Heart right ventricle (tissue), 16 donors: Measurements from ENCODE around the gene GNA12. TPM values are rescaled to one million over a fixed set of nuclear protein-coding genes. Genes with fewer than 3 reads are reported as not detected.

Experiments
- ATAC-seq, 8 donors: fragments of 200-7000 bp; cut with Tn5 transposase; one replicate each; pipeline ENCODE4 v1.9.1; 2020; ENCODE audit warnings: mild to moderate bottlenecking in 8 of 8, moderate library complexity in 8 of 8, moderate number of reproducible peaks in 1 of 8
- DNase-seq, 2 donors: peaks; one replicate each; pipeline ENCODE4 v3.0.0-alpha.2; 2020
- H3K27ac ChIP-seq, 10 donors: fragments of 200-600 bp; sonication (generic) in 2 of 10; one replicate each; pipeline versions ENCODE4 v1.5.0 to v1.8.0; 2020 to 2022; ENCODE audit warnings: mild to moderate bottlenecking in 3 of 10
- H3K27me3 ChIP-seq, 7 donors: fragments of 200-600 bp; one replicate each; pipeline ENCODE4 v1.8.0; 2021 to 2022; ENCODE audit warnings: mild to moderate bottlenecking in 2 of 7
- H3K36me3 ChIP-seq, 9 donors: fragments of 200-600 bp; sonication (generic) in 1 of 9; one replicate each; pipeline versions ENCODE4 v1.5.0 to v1.8.0; 2020 to 2022; ENCODE audit warnings: mild to moderate bottlenecking in 2 of 9
- H3K4me1 ChIP-seq, 9 donors: fragments of 200-600 bp; sonication (generic) in 1 of 9; one replicate each; pipeline versions ENCODE4 v1.5.0 to v1.8.0; 2020 to 2022; ENCODE audit warnings: mild to moderate bottlenecking in 4 of 9
- H3K4me3 ChIP-seq, 10 donors: fragments of 200-600 bp; sonication (generic) in 2 of 10; one replicate each; pipeline versions ENCODE4 v1.5.0 to v1.8.0; 2020 to 2022; ENCODE audit warnings: mild to moderate bottlenecking in 7 of 10, moderate library complexity in 2 of 10
- H3K9me3 ChIP-seq, 11 donors: fragments of 200-600 bp in 10 of 11; sonication (generic) in 2 of 11; one replicate each; pipeline versions ENCODE4 v1.5.0 to v1.8.0; 2013 to 2022; ENCODE audit warnings: mild to moderate bottlenecking in 2 of 11, control low read depth in 1 of 11, moderate library complexity in 1 of 11
- CTCF ChIP-seq, 9 donors: fragments of 200-600 bp; sonication (generic) in 2 of 9; IDR thresholded peaks; one replicate each; pipeline versions ENCODE4 v1.5.0 to v1.8.0; 2021 to 2022; ENCODE audit warnings: antibody characterized with exemption in 9 of 9, mild to moderate bottlenecking in 5 of 9, moderate library complexity in 1 of 9
- WGBS, 2 donors: extraction: QIAGEN DNeasy Blood & Tissue Kit; methylation state at CpG; one replicate each; pipeline ENCODE4 v1.1.7; 2013; ENCODE audit warnings: inconsistent platforms in 1 of 2; 5-methylcytosine and 5-hydroxymethylcytosine counted together
- intact Hi-C, 10 donors: fragments of 100-400 bp; cut with DNase I; formaldehyde crosslinking; loops; one replicate each; pipeline versions ENCODE4 v1.11.1 to v1.14.2; 2022
- polyA plus RNA-seq, 2 donors: library from polyadenylated mRNA; stranded (reverse); fragments of 200-250 nt; gene quantifications; one replicate each; pipeline ENCODE4 v1.2.3, GENCODE V29; 2013
- total RNA-seq, 10 donors: library from RNA; stranded (reverse); fragmentation: NEBNext Ultra II Directional in 3 of 10; extraction: Animal tissue kit (Norgen Biotek cat#: 25700) in 3 of 10; gene quantifications; one replicate each; pipeline versions ENCODE4 v1.2.1 to v1.2.4, GENCODE V29; 2021 to 2023
- donor health status: Arrhythmogenic right ventricular cardiomyopathy.
- donor health status: ischemic (EF 13 %, LVEDD 7.1; RV severe dilation, severe dysfunction).
- donor health status: healthy with polysubstance abuse.
- donor health status: DM: no; HTN: yes; CAD: no.
- donor health status: DM: no; HTN: no; CAD: no.
- donor health status: ischemic (EF 25% LVEDD 6.9; RV normal size, moderate dysfunction).
- donor health status: ischemic (EF 25% LVEDD 5.7; RV mildly dilated, moderate dysfunction).
- donor health status: healthy.
- donor health status: DM: yes; HTN: yes; CAD: no.
- donor health status: Ischemic cardiomyopathy.
- donor health status: ischemic (EF 35%, LVEDD 5.7; RV mildly dilated, moderate dysfunction).
- donor health status: nonischemic (EF 11% LVEDD 7.7; RV severe dilation, severe dysfunction).
- donor health status: DM: yes; HTN: yes; CAD: no.
- donor health status: PGD.
- donor health status: ischemic (EF 29% LVEDD 5.4; RV normal size, mild dysfunction).
- donor health status: nonischemic (EF 23%, LVEDD 6.1; RV moderate dilation, normal function).

Gene GNA12
- total and polyA plus RNA-seq, 12 donors, result 6.4 to 46.4 (median 33.9) TPM

GRCh38 chr7:2872296-2872874, 28.3 kb upstream of the GNA12 start:
- WGBS, 2 donors, result 89 to 95% methylated on average over 10 of the region's 10 CpGs
- Histone ChIP-seq H3K27me3 (peaks cover 0 to 7% (median 0%) of the 10 kb centered on the region in 7 donors), H3K36me3 (no peaks in the 10 kb centered on the region), H3K9me3 (no peaks in the 10 kb centered on the region), H3K4me1 (peaks cover 0 to 22% (median 13%) of the 10 kb centered on the region in 9 donors), H3K4me3 (no peak overlapping the region), H3K27ac (no peak overlapping the region)
- no peak for TF ChIP-seq CTCF (IDR thresholded peaks at IDR 0.05)
- intact Hi-C loops, result loop anchor here in 3 of 10 donors (5.0 to 10.0 kb wide), 3 partner anchors 280 to 1025 kb away; no protein-coding TSS in a partner anchor
- no peak for DNase-seq
- ATAC-seq, result no peak

- peak overlapping the region in 7 of 10 donors; percentile 19 to 59 (median 47) for H3K27ac ChIP-seq
- 30 to 37% methylated on average over 10 of the region's 10 CpGs for WGBS, 2 donors
- intact Hi-C loops, result loop anchor here in 3 of 10 donors (5.0 to 10.0 kb wide), 3 partner anchors 282 to 1027 kb away; no protein-coding TSS in a partner anchor
Measured at GRCh38 chr7:2870471-2870931, 26.4 kb upstream of the GNA12 start.

GRCh38 chr7:2869981-2870380, 25.9 kb upstream of the GNA12 start:
- ATAC-seq (peak in 5 of 8 donors; percentile 9 to 16 (median 13)), DNase-seq (no peak)
- no peak for TF ChIP-seq CTCF (IDR thresholded peaks at IDR 0.05)
- intact Hi-C loops, result loop anchor here in 7 of 10 donors (5.0 to 10.0 kb wide), 5 partner anchors 282 to 1027 kb away; partner anchors contain the start of gene SDK1 (in 1 of the 7)
- Histone ChIP-seq H3K27me3 (peaks cover 0 to 4% (median 0%) of the 10 kb centered on the region in 7 donors), H3K9me3 (no peaks in the 10 kb centered on the region), H3K36me3 (no peaks in the 10 kb centered on the region), H3K4me1 (peaks cover 0 to 25% (median 13%) of the 10 kb centered on the region in 9 donors), H3K4me3 (peak overlapping the region in 6 of 10 donors; percentile 9 to 44 (median 31)), H3K27ac (peak overlapping the region in 6 of 10 donors; percentile 19 to 59 (median 48))
- 87 to 92% methylated on average over 15 of the region's 15 CpGs for WGBS, 2 donors

More at GRCh38 chr7:2870471-2870931, 26.4 kb upstream of the GNA12 start:
- Histone ChIP-seq H3K27me3 (peaks cover 0 to 4% (median 0%) of the 10 kb centered on the region in 7 donors), H3K36me3 (no peaks in the 10 kb centered on the region), H3K9me3 (no peaks in the 10 kb centered on the region), H3K4me3 (peak overlapping the region in 6 of 10 donors; percentile 9 to 44 (median 31)), H3K4me1 (peaks cover 0 to 22% (median 13%) of the 10 kb centered on the region in 9 donors)
- DNase-seq (peak; percentile 73 to 87), ATAC-seq (peak; percentile 83 to 95 (median 92))
- TF ChIP-seq CTCF (IDR thresholded peaks at IDR 0.05), result no peak

GRCh38 chr7:2866601-2867000, 22.5 kb upstream of the GNA12 start:
- H3K36me3 ChIP-seq, result no peaks in the 10 kb centered on the region
- no peak for TF ChIP-seq CTCF (IDR thresholded peaks at IDR 0.05)
- H3K4me1 ChIP-seq, result peaks cover 0 to 47% (median 31%) of the 10 kb centered on the region in 9 donors
- no peak for ATAC-seq
- WGBS, 2 donors, result 13 to 36% methylated on average over 3 of the region's 3 CpGs
- DNase-seq, result no peak
- H3K4me3 ChIP-seq, result no peak overlapping the region
- no peak overlapping the region for H3K27ac ChIP-seq
- intact Hi-C loops, result loop anchor here in 4 of 10 donors (5.0 to 10.0 kb wide), 5 partner anchors 286 to 1031 kb away; partner anchors contain the start of gene SDK1 (in 1 of the 4)
- no peaks in the 10 kb centered on the region for H3K27me3 ChIP-seq
- no peaks in the 10 kb centered on the region for H3K9me3 ChIP-seq
